Skin epidermis (tissue), 12 donors: ENCODE results near the gene ERCC2.
"Not testable (repeated sequence)": the region's sequence is repeated elsewhere in the genome, so short reads cannot be mapped to it uniquely, and the experiment has no call there.

ENCODE experiments used
- H3K27ac ChIP-seq, 21 experiments: fragments of 200-600 bp; sonication (generic) in 11 of 21; one replicate each; pipeline ENCODE4 v1.5.0; 2020; ENCODE audit warnings: mild to moderate bottlenecking in 3 of 21, inconsistent platforms in 2 of 21, moderate library complexity in 2 of 21
- H3K4me3 ChIP-seq, 7 experiments: fragments of 200-600 bp; sonication (generic) in 2 of 7; one replicate each; pipeline ENCODE4 v1.5.0; 2020; ENCODE audit warnings: inconsistent platforms in 2 of 7, mild to moderate bottlenecking in 2 of 7, moderate library complexity in 1 of 7

The ERCC2 gene

DNA sequence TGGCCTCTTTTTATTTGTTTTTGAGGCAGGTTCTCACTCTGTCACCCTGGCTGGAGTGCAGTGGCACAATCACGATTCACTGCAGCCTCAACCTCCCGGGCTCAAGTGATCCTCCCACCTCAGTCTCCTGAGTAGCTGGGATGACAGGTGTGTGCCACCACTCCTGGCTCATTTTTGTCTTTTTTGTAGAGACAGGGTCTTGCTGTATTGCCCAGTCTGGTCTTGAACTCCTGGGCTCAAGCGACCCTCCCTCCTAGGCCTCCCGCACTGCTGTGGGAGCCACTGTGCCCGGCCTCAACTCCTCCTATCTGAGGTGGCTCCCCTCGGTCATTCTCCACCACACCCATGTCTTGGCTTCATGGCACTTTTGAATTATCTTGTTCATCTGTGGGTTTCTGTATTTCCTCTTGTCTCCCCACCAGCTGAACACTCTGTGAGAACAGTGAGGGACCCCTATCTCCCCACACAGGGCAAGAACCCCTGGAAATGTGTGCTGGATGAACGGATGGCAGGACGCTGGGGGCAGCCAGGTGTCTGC is 55.6 kb downstream of the ERCC2 start:
- no peak overlapping the region for H3K4me3 ChIP-seq
- H3K27ac ChIP-seq, result no peak overlapping the region

DNA sequence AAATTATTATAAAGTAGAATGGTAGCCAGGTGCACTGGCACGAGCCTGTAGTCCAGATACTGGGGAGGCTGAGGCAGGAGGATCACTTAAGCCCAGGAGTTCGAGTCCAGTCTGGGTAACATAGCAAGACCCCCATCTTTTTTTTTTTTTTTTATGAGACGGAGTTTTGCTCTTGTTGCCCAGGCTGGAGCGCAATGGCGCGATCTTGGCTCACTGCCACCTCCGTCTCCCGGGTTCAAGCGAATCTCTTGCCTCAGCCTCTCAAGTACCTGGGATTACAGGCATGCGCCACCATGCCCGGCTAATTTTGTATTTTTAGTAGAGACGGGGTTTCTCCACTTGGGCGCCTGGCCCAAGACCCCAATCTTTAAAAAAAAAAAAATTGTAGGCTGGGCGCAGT is 58.1 kb downstream of the ERCC2 start:
- H3K27ac ChIP-seq, H3K4me3 ChIP-seq: not testable (repeated sequence)

DNA sequence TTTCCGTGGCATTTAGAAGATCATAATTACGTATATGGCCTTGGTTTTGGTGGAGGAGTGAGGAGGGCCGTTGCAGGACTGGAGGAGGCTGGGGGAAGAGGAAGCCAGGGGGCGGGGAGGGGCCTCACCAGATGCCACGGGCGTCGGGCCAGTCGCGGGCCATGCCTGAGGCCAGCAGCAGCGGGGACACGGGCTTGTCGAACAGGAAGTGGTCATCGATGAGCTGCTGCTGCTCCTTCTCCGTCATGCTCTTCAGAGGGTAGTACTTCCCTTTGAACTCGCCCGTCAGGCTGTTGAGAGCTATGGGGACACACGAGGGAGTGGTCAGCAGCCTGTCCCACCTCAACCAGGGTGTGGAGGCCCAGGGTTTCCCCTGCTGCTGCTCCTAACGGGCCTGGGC is 58.8 kb downstream of the ERCC2 start:
- H3K4me3 ChIP-seq, result no peak overlapping the region
- no peak overlapping the region for H3K27ac ChIP-seq

DNA sequence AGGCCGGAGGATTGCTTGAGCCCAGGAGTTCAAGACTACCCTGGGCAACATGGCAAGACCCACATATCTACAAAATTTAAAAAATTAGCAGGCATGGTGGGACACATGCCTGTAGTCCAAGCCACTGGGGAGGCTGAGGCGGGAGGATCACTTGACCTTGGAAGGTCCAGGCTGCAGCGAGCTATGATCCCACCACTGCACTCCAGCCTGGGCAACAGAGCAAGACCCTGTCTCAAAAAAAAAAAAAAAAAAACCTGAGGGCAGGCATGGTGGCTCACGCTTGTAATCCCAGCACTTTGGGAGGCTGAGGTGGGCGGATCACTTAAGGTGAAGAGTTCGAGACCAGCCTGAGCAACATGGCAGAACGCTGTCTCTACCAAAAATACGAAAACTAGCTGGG is 61.1 kb downstream of the ERCC2 start:
- not testable (repeated sequence) for H3K4me3 ChIP-seq, H3K27ac ChIP-seq

DNA sequence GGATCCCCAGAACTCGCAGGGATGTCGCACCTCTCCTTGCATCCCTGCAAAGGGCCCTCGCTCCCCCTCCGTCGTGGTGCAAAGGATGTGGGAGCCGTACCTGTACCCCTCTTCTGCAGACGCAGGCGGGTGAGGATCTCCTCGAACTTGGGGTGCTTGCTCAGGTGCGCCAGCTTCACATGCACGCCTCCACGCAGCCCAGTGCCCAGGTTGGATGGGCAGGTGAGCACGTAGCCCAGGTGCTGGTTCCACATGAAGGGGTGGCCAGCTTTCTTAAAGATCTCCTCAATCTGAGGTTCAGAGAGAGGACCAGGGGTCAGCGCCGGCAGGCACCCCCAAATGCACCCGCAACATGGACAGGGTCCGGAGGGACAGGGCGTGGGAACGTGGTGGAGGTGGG is 63.0 kb downstream of the ERCC2 start:
- H3K27ac ChIP-seq, result no peak overlapping the region
- no peak overlapping the region for H3K4me3 ChIP-seq

DNA sequence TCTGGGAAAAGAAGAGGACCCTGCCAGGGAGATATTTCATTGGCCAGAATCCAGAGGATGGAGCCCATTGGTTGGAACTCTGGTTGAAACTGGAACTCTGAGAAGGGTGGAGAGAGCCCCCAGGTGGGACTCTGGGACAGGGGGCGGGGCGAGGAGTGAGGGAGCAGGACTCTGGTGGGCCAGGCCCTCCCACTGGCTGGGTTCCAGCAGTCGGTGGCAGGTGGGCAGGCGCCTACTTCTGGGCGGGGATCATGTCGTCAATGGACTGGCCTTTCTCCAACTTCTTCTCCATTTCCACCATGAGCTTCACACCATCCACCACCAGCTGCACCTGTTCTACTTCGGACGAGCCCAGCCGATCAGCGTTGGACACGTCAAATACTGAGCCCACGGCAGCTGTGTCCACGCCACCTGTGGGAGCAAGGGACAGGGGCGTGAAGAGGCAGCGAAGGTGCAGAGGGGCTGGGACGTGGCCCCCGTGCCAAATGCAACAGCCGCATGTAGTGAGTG is 63.8 kb downstream of the ERCC2 start:
- Histone ChIP-seq H3K27ac (no peak overlapping the region), H3K4me3 (no peak overlapping the region)

DNA sequence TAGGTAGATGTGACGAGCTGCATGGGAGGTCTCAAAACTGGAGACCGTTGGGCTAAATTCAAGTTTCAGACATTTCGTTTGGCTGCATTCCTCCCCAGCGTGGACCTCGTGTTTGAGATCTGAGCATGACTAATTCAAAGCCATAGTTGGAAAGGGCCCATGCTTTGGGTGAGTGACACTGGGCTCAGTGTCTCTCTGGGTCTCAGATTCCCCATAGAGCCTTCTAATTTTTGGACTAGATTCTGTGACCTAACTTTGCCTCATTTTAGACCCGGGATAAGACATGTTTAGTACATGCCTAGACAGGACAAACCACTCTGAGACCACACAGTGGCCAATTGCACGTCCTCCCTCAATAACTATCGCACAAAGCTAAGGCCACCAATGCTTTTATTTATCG is 64.3 kb downstream of the ERCC2 start:
- Histone ChIP-seq H3K4me3 (no peak overlapping the region), H3K27ac (no peak overlapping the region)

DNA sequence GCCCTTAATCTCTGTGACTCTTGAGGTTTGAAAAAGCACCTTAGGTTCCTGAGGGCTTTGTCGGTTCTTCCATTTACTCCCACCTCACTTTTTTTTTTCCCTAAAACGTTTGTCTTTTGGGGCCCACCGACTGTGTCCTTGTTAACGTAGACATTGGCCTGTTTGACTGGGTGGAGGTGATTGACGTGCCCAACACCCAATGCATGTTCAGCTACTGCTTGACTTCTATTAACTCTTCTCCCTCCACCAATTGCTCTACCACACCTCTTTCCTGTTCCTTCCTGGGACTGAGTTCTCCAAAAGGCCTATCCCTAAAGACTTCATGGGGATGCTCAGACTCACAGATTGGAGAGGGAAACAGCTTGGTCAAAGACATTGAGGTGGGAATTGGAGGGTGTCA is 65.0 kb downstream of the ERCC2 start:
- no peak overlapping the region for H3K27ac ChIP-seq
- no peak overlapping the region for H3K4me3 ChIP-seq

DNA sequence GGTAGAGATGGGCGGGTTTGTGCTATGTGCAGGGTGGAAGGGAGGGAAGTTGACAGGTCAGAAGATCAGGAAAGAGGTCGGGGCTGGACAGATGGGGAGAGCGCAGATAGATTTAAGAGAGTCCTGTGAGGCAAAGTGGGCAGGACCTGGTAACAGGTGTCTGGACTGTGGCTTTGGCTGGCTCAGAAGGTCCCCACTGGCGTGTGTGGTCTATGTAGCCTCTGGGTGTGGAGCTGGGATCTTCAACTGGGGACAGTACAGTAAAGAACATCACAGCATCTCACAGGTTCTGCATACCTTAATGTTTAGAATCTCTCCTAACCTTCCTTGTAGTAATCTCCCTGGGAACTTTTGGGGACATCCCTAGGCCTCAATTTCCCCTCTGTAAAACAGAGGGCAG is 65.4 kb downstream of the ERCC2 start:
- no peak overlapping the region for H3K27ac ChIP-seq
- no peak overlapping the region for H3K4me3 ChIP-seq

DNA sequence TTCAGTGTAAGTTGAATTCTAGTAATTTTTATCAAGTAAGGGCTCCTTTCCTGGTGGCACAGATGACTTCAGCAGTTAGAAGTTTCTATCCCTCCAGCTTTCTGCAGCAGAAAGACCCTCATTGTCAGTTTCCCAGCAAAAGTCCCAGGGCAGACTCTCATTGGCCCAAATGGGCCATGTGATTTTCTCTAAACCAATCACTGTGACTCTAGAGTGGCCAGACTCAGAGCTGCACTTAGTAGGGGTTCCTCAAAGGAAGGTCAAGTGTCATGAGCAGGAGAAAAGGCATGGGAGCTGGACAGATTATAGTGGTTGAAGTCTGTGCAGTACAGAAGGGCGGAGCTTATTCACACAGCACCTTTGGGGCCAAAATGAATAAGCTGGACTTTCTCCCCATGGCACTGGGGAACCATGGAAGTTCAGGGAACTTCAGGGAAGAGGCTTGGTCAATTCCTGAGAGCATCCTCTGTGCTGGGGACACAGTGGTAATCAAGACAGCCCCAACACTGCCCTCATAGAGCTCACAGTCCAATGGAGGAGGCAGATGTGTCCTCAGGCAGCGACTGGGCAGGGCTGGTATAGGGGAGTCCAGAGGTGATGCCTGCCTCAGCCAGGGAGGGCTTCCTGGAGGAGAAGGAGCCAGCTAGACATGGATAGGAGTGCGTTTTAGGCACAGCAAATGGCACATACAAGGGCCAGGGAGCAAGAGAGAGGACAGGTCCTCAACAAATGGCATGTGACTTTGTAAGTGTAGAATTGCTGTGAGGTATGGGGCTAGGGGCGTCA is 66.0 kb downstream of the ERCC2 start:
- Histone ChIP-seq H3K27ac (no peak overlapping the region), H3K4me3 (no peak overlapping the region)

DNA sequence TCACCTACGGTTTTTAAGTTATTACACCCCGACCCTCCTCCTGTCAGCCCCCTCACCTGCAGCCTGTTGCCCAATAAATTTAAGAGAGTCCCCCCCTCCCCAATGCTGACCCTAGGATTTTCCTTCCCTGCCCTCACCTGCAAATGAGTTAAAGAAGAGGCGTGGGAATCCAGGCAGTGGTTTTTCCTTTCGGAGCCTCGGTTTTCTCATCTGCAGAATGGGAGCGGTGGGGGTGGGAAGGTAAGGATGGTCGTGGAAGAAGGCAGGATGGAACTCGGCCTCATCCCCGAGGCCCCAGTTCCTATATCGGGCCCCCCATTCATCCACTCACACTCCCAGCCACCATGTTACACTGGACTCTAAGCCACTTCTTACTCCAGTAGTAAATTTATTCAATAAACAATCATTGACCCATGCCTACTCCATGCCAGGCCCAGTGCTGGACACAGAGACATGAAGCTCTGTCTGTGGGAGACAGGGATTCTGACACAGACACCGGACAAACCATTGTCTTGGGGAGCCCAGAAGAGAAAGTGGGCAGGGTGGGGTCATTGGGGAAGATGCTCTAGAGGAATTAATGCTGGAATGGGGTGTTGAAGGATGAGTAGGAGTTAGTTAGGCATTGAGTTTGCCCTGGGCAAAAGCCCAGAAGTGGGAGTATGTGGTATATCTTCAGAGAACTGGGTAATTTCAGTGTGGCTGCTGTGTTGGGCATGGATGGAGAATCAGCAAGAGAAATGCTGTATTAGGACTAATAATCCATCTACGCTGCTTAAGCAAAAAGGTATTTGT is 66.9 kb downstream of the ERCC2 start:
- H3K4me3 ChIP-seq, result no peak overlapping the region
- H3K27ac ChIP-seq, result no peak overlapping the region

DNA sequence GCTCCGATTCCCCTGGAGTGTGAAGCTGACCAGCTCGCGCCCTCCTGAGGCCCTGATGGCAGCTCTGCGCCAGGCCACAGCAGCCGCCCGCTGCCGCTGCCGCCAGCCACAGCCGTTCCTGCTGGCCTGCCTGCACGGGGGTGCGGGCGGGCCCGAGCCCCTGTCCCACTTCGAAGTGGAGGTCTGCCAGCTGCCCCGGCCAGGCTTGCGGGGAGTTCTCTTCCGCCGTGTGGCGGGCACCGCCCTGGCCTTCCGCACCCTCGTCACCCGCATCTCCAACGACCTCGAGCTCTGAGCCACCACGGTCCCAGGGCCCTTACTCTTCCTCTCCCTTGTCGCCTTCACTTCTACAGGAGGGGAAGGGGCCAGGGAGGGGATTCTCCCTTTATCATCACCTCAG is 68.0 kb downstream of the ERCC2 start:
- H3K4me3 ChIP-seq, result no peak overlapping the region
- H3K27ac ChIP-seq, result no peak overlapping the region
